CD4-positive, alpha-beta T cell treated with Interleukin-6 for 4 hours (primary cell): Measurements from ENCODE around the gene ANKRD17.

ENCODE experiments used
- DNase-seq: peaks from one replicate; pipeline ENCODE4 v3.0.0-alpha.2; 2020; ENCODE audit warnings: mixed read lengths

The ANKRD17 gene

DNA sequence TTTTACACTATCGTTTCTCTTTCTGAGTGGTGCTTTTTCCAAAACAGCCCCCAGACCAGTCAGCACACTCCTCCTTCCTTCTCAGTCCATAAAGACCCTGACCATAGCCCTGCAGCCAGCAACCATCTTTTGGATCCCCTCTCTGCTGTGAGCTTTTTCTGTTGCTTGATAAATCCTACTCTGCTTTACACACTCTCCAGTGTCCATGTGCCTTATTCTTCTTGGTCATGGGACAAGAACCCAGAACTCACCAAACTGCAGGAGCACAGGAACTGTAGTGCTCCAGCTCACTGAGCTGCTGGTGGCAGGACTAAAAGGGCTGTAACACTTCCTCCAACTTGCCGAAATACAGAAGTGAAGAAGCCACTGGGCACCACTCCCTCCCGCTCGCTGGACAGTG lies 221.5 kb downstream of the ANKRD17 start:
- no peak for DNase-seq

GRCh38 chr4:73036123-73036522 lies 222.5 kb downstream of the ANKRD17 start:
- DNase-seq, result no peak

DNA sequence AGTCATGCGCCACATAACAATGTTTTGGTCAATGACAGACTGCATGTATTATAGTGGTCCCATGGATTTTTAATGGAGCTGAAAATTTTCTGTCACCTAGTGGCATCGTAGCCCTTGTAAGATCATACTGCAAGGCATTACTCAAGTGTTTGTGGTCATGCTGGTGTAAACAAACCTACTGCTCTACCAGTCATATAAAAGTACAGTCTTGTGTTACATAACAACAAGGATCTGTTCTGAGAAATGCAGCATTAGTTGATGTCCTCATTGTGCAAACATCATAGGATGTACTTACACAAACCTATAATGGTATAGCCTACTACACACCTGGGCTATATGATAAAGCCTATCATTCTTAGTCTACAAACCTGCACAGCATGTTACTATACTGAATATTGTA lies 223.7 kb downstream of the ANKRD17 start:
- DNase-seq, result no peak

DNA sequence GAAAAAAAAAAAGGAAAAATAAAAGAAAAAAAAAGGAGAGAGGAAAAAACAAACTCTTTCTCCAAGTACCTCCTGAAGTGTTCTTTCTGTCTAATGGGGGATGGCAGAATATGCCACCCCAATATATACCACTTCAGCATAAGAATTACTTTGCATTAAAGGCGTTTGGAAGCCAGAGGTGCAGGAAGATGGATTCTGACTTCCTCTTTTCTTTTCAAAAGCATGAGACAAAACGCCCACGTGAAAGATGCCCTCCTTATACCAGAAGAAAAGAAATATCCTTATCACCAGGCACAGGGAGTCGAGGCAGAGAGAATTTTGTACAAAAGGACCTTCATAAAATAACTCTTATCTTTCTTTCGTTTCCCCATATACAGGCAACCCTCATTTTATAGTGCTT lies 230.0 kb downstream of the ANKRD17 start:
- DNase-seq, result no peak
